ENCODE measurements around the gene STX2.

Gene STX2

DNA sequence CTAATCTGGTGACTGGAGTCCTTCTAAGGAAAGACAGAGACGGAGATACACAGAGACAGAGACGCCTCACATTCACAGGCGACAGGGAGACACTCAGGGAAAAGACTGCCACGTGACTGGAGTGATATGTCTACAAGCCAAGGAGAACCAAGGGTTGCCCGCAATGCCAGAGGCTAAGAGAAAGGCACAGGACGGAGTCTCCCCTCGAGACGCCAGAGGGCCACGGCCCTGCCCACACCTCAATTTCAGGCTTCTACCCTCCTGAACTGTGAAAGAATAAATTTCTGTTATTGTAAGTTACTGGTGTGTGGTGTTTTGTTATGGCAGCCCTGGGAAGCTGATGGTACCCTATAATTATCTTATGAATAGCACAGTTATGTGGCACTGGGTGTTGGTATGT lies 21.3 kb upstream of the STX2 start:
- Histone ChIP-seq H3K9ac (ENCODE audit: low read depth, low read length, poor library complexity) (no peak overlapping the region), H3K18ac (ENCODE audit: low read length) (no peak overlapping the region), H3K4ac (ENCODE audit: low read length) (no peak overlapping the region), H3K4me1 (ENCODE audit: control insufficient read depth in 2 of 2, insufficient read depth in 1 of 2, low read depth in 1 of 2, low read length in 2 of 2) (no peaks in the 10 kb centered on the region), H3K27me3 (ENCODE audit: control insufficient read depth in 3 of 3, insufficient read depth in 3 of 3, low read depth in 1 of 3, low read length in 3 of 3) (no peaks in the 10 kb centered on the region), H2BK5ac (ENCODE audit: low read length) (no peak overlapping the region), H3K23ac (ENCODE audit: low read depth, low read length, poor library complexity) (no peak overlapping the region), H4K91ac (ENCODE audit: low read depth, low read length, poor library complexity) (no peak overlapping the region), H3K4me2 (ENCODE audit: insufficient read depth, low read length, poor library complexity, severe bottlenecking) (no peak overlapping the region), H2AK5ac (ENCODE audit: low read depth, low read length) (no peak overlapping the region), H2BK15ac (ENCODE audit: low read length) (no peak overlapping the region), H4K8ac (ENCODE audit: low read depth, low read length) (no peak overlapping the region), H3K4me3 (ENCODE audit: low read length in 2 of 2) (no peak overlapping the region), H3K9me3 (replicated peaks in 1 of 2; ENCODE audit: control insufficient read depth in 2 of 2, insufficient read depth in 1 of 2, low read depth in 1 of 2, low read length in 2 of 2) (peaks cover 4 to 6% of the 10 kb centered on the region in 2 donors), H3K27ac (replicated peaks; ENCODE audit: low read length) (no peak overlapping the region), H3K79me1 (ENCODE audit: low read depth, low read length) (no peaks in the 10 kb centered on the region), H3K36me3 (replicated peaks in 1 of 2; ENCODE audit: control insufficient read depth in 2 of 2, insufficient read depth in 2 of 2, low read length in 2 of 2) (no peaks in the 10 kb centered on the region), H2BK120ac (ENCODE audit: low read depth, low read length) (no peak overlapping the region), H3K14ac (ENCODE audit: low read length) (no peak overlapping the region), H2BK12ac (ENCODE audit: low read length) (no peak overlapping the region), H2AFZ (ENCODE audit: low read length) (no peak overlapping the region)
- no peak for DNase-seq (ENCODE audit: low spot score)
- no CpG with 5 or more reads among the region's 9 CpGs for WGBS, 2 donors (ENCODE audit: extremely low coverage in 2 of 2, insufficient read length in 2 of 2, insufficient replicate concordance in 1 of 2)

DNA sequence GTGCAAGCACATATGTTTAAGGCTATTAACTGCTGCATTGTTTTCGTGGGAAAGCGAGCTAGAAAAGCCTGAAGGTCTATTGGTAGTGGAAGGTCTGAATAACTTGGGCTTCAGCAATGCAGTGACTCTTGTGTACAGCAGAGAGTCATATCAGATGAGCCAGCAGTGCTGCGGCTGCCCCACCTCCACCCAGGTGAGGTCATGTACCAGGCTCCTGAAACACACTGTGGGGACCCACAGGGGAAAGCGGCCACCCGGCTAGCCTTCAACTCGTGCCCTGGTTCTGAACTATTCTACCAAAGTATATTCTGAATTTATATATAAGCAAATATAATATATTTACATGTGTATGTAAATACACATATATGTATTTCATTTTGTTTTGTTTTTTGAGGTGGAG lies 20.1 kb upstream of the STX2 start:
- Histone ChIP-seq H3K27ac (replicated peaks; ENCODE audit: low read length) (no peak overlapping the region), H2AK5ac (ENCODE audit: low read depth, low read length) (no peak overlapping the region), H3K4me2 (ENCODE audit: insufficient read depth, low read length, poor library complexity, severe bottlenecking) (no peak overlapping the region), H3K4ac (ENCODE audit: low read length) (no peak overlapping the region), H2BK12ac (ENCODE audit: low read length) (no peak overlapping the region), H4K8ac (ENCODE audit: low read depth, low read length) (no peak overlapping the region), H3K9ac (ENCODE audit: low read depth, low read length, poor library complexity) (no peak overlapping the region), H3K4me1 (ENCODE audit: control insufficient read depth in 2 of 2, insufficient read depth in 1 of 2, low read depth in 1 of 2, low read length in 2 of 2) (no peaks in the 10 kb centered on the region), H3K23ac (ENCODE audit: low read depth, low read length, poor library complexity) (no peak overlapping the region), H2AFZ (ENCODE audit: low read length) (no peak overlapping the region), H3K9me3 (replicated peaks in 1 of 2; ENCODE audit: control insufficient read depth in 2 of 2, insufficient read depth in 1 of 2, low read depth in 1 of 2, low read length in 2 of 2) (peaks cover 4 to 6% of the 10 kb centered on the region in 2 donors), H4K91ac (ENCODE audit: low read depth, low read length, poor library complexity) (no peak overlapping the region), H2BK15ac (ENCODE audit: low read length) (no peak overlapping the region), H3K79me1 (ENCODE audit: low read depth, low read length) (no peaks in the 10 kb centered on the region), H3K14ac (ENCODE audit: low read length) (no peak overlapping the region), H3K18ac (ENCODE audit: low read length) (no peak overlapping the region), H3K27me3 (ENCODE audit: control insufficient read depth in 3 of 3, insufficient read depth in 3 of 3, low read depth in 1 of 3, low read length in 3 of 3) (no peaks in the 10 kb centered on the region), H2BK120ac (ENCODE audit: low read depth, low read length) (no peak overlapping the region), H3K4me3 (ENCODE audit: low read length in 2 of 2) (no peak overlapping the region), H3K36me3 (replicated peaks in 1 of 2; ENCODE audit: control insufficient read depth in 2 of 2, insufficient read depth in 2 of 2, low read length in 2 of 2) (no peaks in the 10 kb centered on the region), H2BK5ac (ENCODE audit: low read length) (no peak overlapping the region)
- no peak for DNase-seq (ENCODE audit: low spot score)
- WGBS, 2 donors (ENCODE audit: extremely low coverage in 2 of 2, insufficient read length in 2 of 2, insufficient replicate concordance in 1 of 2), result no CpG with 5 or more reads among the region's 6 CpGs

DNA sequence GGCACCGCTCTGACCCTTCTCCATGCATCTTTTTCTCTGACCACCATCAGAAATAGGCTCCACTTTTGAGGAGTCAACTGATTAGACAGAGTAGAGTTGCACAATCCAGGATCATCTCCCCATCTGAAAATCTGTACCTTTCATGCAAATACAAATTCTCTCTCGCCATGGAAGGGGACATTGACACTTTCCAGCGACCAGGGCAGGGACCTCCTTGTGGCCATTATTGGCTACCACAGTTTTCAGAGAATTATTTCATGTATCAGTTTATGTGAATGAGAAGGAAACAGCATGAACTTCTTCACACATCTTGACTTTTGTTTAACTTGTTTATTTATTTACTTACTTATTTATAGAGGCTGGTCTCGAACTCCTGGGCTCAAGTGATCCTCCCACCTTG lies 19.0 kb upstream of the STX2 start:
- Histone ChIP-seq H3K4me3 (ENCODE audit: low read length in 2 of 2) (peak overlapping the region in 1 of 2 donors; percentile 63), H3K79me1 (ENCODE audit: low read depth, low read length) (no peaks in the 10 kb centered on the region), H2AFZ (ENCODE audit: low read length) (no peak overlapping the region), H3K14ac (ENCODE audit: low read length) (no peak overlapping the region), H3K27ac (replicated peaks; ENCODE audit: low read length) (no peak overlapping the region), H3K9me3 (replicated peaks in 1 of 2; ENCODE audit: control insufficient read depth in 2 of 2, insufficient read depth in 1 of 2, low read depth in 1 of 2, low read length in 2 of 2) (peaks cover 4 to 6% of the 10 kb centered on the region in 2 donors), H4K8ac (ENCODE audit: low read depth, low read length) (no peak overlapping the region), H2BK120ac (ENCODE audit: low read depth, low read length) (no peak overlapping the region), H3K9ac (ENCODE audit: low read depth, low read length, poor library complexity) (no peak overlapping the region), H3K4ac (ENCODE audit: low read length) (no peak overlapping the region), H2AK5ac (ENCODE audit: low read depth, low read length) (no peak overlapping the region), H3K4me1 (ENCODE audit: control insufficient read depth in 2 of 2, insufficient read depth in 1 of 2, low read depth in 1 of 2, low read length in 2 of 2) (peaks cover 5 to 8% of the 10 kb centered on the region in 2 donors), H3K18ac (ENCODE audit: low read length) (no peak overlapping the region), H4K91ac (ENCODE audit: low read depth, low read length, poor library complexity) (no peak overlapping the region), H3K23ac (ENCODE audit: low read depth, low read length, poor library complexity) (no peak overlapping the region), H2BK5ac (ENCODE audit: low read length) (no peak overlapping the region), H2BK12ac (ENCODE audit: low read length) (no peak overlapping the region), H2BK15ac (ENCODE audit: low read length) (no peak overlapping the region), H3K36me3 (replicated peaks in 1 of 2; ENCODE audit: control insufficient read depth in 2 of 2, insufficient read depth in 2 of 2, low read length in 2 of 2) (no peaks in the 10 kb centered on the region), H3K4me2 (ENCODE audit: insufficient read depth, low read length, poor library complexity, severe bottlenecking) (no peak overlapping the region), H3K27me3 (ENCODE audit: control insufficient read depth in 3 of 3, insufficient read depth in 3 of 3, low read depth in 1 of 3, low read length in 3 of 3) (no peaks in the 10 kb centered on the region)
- DNase-seq (ENCODE audit: low spot score), result no peak
- WGBS, 2 donors (ENCODE audit: extremely low coverage in 2 of 2, insufficient read length in 2 of 2, insufficient replicate concordance in 1 of 2), result no CpG with 5 or more reads among the region's 4 CpGs

GRCh38 chr12:130856088-130856487 lies 17.0 kb upstream of the STX2 start:
- Histone ChIP-seq H4K8ac (ENCODE audit: low read depth, low read length) (no peak overlapping the region), H3K18ac (ENCODE audit: low read length) (no peak overlapping the region), H3K27me3 (ENCODE audit: control insufficient read depth in 3 of 3, insufficient read depth in 3 of 3, low read depth in 1 of 3, low read length in 3 of 3) (peaks cover 0 to 2% (median 0%) of the 10 kb centered on the region in 3 experiments), H3K4me1 (ENCODE audit: control insufficient read depth in 2 of 2, insufficient read depth in 1 of 2, low read depth in 1 of 2, low read length in 2 of 2) (peaks cover 5 to 8% of the 10 kb centered on the region in 2 donors), H3K79me1 (ENCODE audit: low read depth, low read length) (no peaks in the 10 kb centered on the region), H4K91ac (ENCODE audit: low read depth, low read length, poor library complexity) (no peak overlapping the region), H3K23ac (ENCODE audit: low read depth, low read length, poor library complexity) (no peak overlapping the region), H3K4me3 (ENCODE audit: low read length in 2 of 2) (no peak overlapping the region), H2AK5ac (ENCODE audit: low read depth, low read length) (no peak overlapping the region), H3K9ac (ENCODE audit: low read depth, low read length, poor library complexity) (no peak overlapping the region), H3K27ac (replicated peaks; ENCODE audit: low read length) (no peak overlapping the region), H3K36me3 (replicated peaks in 1 of 2; ENCODE audit: control insufficient read depth in 2 of 2, insufficient read depth in 2 of 2, low read length in 2 of 2) (no peaks in the 10 kb centered on the region), H2BK120ac (ENCODE audit: low read depth, low read length) (no peak overlapping the region), H2BK12ac (ENCODE audit: low read length) (no peak overlapping the region), H3K14ac (ENCODE audit: low read length) (no peak overlapping the region), H2BK5ac (ENCODE audit: low read length) (no peak overlapping the region), H2BK15ac (ENCODE audit: low read length) (no peak overlapping the region), H2AFZ (ENCODE audit: low read length) (no peak overlapping the region), H3K4me2 (ENCODE audit: insufficient read depth, low read length, poor library complexity, severe bottlenecking) (no peak overlapping the region), H3K4ac (ENCODE audit: low read length) (no peak overlapping the region), H3K9me3 (replicated peaks in 1 of 2; ENCODE audit: control insufficient read depth in 2 of 2, insufficient read depth in 1 of 2, low read depth in 1 of 2, low read length in 2 of 2) (peaks cover 4 to 6% of the 10 kb centered on the region in 2 donors)
- no CpG with 5 or more reads among the region's 4 CpGs for WGBS, 2 donors (ENCODE audit: extremely low coverage in 2 of 2, insufficient read length in 2 of 2, insufficient replicate concordance in 1 of 2)
- DNase-seq (ENCODE audit: low spot score), result no peak
